NT2/D1 (cell line): ENCODE results near the gene LIMK2.
"Not testable (repeated sequence)": the region's sequence is repeated elsewhere in the genome, so short reads cannot be mapped to it uniquely, and the experiment has no call there.

ENCODE experiments used
- YY1 ChIP-seq: IDR thresholded peaks from 2 replicates; pipeline ENCODE4 v1.6.1; 2011; ENCODE audit not compliant: insufficient read length, insufficient read depth
- ZNF274 ChIP-seq: IDR thresholded peaks from 2 replicates; pipeline ENCODE4 v1.6.1; 2011; ENCODE audit warnings: mild to moderate bottlenecking, low read depth, low read length

- TF ChIP-seq ZNF274, YY1: not testable (repeated sequence)
These were observed 17.4 kb upstream of the LIMK2 start for GRCh38 chr22:31194681-31195080.
